Neural cell (in vitro differentiated cells): Measurements from ENCODE around the gene C1orf50. TPM values are rescaled to one million over a fixed set of nuclear protein-coding genes. Genes with fewer than 3 reads are reported as not detected.
"Not testable (repeated sequence)": the region's sequence is repeated elsewhere in the genome, so short reads cannot be mapped to it uniquely, and the experiment has no call there.

ENCODE experiments used
- H2AFZ ChIP-seq: fragments of 200-600, 300-800 bp; sonication (generic), shearing (Covaris generic); 2 replicates; pipeline ENCODE4 v1.6.0; 2014; ENCODE audit warnings: low read depth, mild to moderate bottlenecking, antibody characterized with exemption, low read length, moderate library complexity
- H3F3A ChIP-seq: fragments of 200-600 bp; shearing (Covaris generic); 2 replicates; pipeline ENCODE4 v1.6.1; 2016; ENCODE audit warnings: mild to moderate bottlenecking, moderate library complexity, mixed read lengths, antibody characterized with exemption, low read length; ENCODE audit not compliant: insufficient read depth, poor library complexity, severe bottlenecking
- H3K27ac ChIP-seq: fragments of 200-600, 300-800 bp; sonication (generic), shearing (Covaris generic); 2 replicates; pipeline ENCODE4 v1.5.1; 2014; ENCODE audit warnings: mild to moderate bottlenecking, low read length, moderate library complexity
- H3K27me3 ChIP-seq: fragments of 300-800, 200-600 bp; sonication (generic), shearing (Covaris generic); 2 replicates; pipeline ENCODE4 v1.6.0; 2014; ENCODE audit warnings: mild to moderate bottlenecking, low read depth, low read length, moderate library complexity; ENCODE audit not compliant: insufficient read depth
- H3K36me3 ChIP-seq: fragments of 300-800, 200-600 bp; sonication (generic), shearing (Covaris generic); 2 replicates; pipeline ENCODE4 v1.5.1; 2014; ENCODE audit warnings: mild to moderate bottlenecking, antibody characterized with exemption, low read length, moderate library complexity; ENCODE audit not compliant: insufficient read depth
- H3K4me2 ChIP-seq: fragments of 300-800, 200-600 bp; sonication (generic), shearing (Covaris generic); 2 replicates; pipeline ENCODE4 v1.6.0; 2014; ENCODE audit warnings: mild to moderate bottlenecking, low read length
- H3K4me3 ChIP-seq: fragments of 300-800, 200-600 bp; sonication (generic), shearing (Covaris generic); 2 replicates; pipeline ENCODE4 v1.5.1; 2014; ENCODE audit warnings: mild to moderate bottlenecking, low read length, moderate library complexity
- H3K79me2 ChIP-seq: fragments of 200-600 bp; shearing (Covaris generic); replicated peaks from 2 replicates; pipeline ENCODE4 v1.6.0; 2014; ENCODE audit warnings: mild to moderate bottlenecking, low read length, moderate library complexity; ENCODE audit not compliant: insufficient read depth
- H3K9ac ChIP-seq: fragments of 300-800, 200-600 bp; sonication (generic), shearing (Covaris generic); 2 replicates; pipeline ENCODE4 v1.6.1; 2016; ENCODE audit warnings: mild to moderate bottlenecking, low read length, mixed read lengths
- H3K9me2 ChIP-seq: fragments of 200-600 bp; shearing (Covaris generic); 2 replicates; pipeline ENCODE4 v1.6.1; 2016; ENCODE audit warnings: mild to moderate bottlenecking, low read length, mixed read lengths; ENCODE audit not compliant: insufficient read depth
- H3K9me3 ChIP-seq: fragments of 200-600, 300-800 bp; sonication (generic), shearing (Covaris generic); 2 replicates; pipeline ENCODE4 v1.6.1; 2016; ENCODE audit warnings: mild to moderate bottlenecking, mixed run types, low read length, moderate library complexity, mixed read lengths
- H4K20me1 ChIP-seq: fragments of 200-600 bp; shearing (Covaris generic); 2 replicates; pipeline ENCODE4 v1.6.1; 2016; ENCODE audit warnings: mild to moderate bottlenecking, mixed run types; ENCODE audit not compliant: insufficient read depth
- CTCF ChIP-seq: fragments of 450-650 bp; IDR thresholded peaks from 2 replicates; pipeline ENCODE4 v1.5.1; 2014; ENCODE audit warnings: antibody characterized with exemption, mild to moderate bottlenecking, moderate library complexity; ENCODE audit not compliant: poor library complexity, severe bottlenecking
- EP300 ChIP-seq: fragments of 450-650 bp; conservative IDR thresholded peaks from 2 replicates; pipeline ENCODE4 v1.6.1; 2014; ENCODE audit warnings: antibody characterized with exemption, mild to moderate bottlenecking, moderate library complexity; ENCODE audit not compliant: poor library complexity, severe bottlenecking
- EZH2 ChIP-seq: fragments of 200-600, 300-800 bp; shearing (Covaris generic), sonication (generic); IDR thresholded peaks from 2 replicates; pipeline ENCODE4 v1.6.1; 2014; ENCODE audit warnings: antibody characterized with exemption, low read length, borderline replicate concordance, mild to moderate bottlenecking; ENCODE audit not compliant: insufficient read depth, poor library complexity, severe bottlenecking
- MXI1 ChIP-seq: fragments of 450-650 bp; conservative IDR thresholded peaks from 2 replicates; pipeline ENCODE4 v1.6.1; 2014; ENCODE audit warnings: antibody characterized with exemption, mild to moderate bottlenecking; ENCODE audit not compliant: poor library complexity, severe bottlenecking
- POLR2AphosphoS5 ChIP-seq: IDR thresholded peaks from 2 replicates; pipeline ENCODE4 v1.6.1; 2012
- RAD21 ChIP-seq: fragments of 450-650 bp; conservative IDR thresholded peaks from 2 replicates; pipeline ENCODE4 v1.6.1; 2014; ENCODE audit warnings: antibody characterized with exemption, mild to moderate bottlenecking, moderate library complexity
- REST ChIP-seq: IDR thresholded peaks from 2 replicates; pipeline ENCODE4 v1.6.1; 2012; ENCODE audit warnings: borderline replicate concordance
- SMC3 ChIP-seq: fragments of 450-650 bp; conservative IDR thresholded peaks from 2 replicates; pipeline ENCODE4 v1.6.1; 2014; ENCODE audit warnings: antibody characterized with exemption, mild to moderate bottlenecking, moderate library complexity; ENCODE audit not compliant: poor library complexity
- TAF1 ChIP-seq: IDR thresholded peaks from 2 replicates; pipeline ENCODE4 v1.6.1; 2012; ENCODE audit warnings: low read depth
- polyA plus RNA-seq: library from polyadenylated mRNA; depleted of rRNA; stranded (reverse); fragments of >200 nt; gene quantifications from 2 replicates; pipeline ENCODE4 v1.2.3, GENCODE V29; 2014

Gene C1orf50
- polyA plus RNA-seq, 1 donor from 2014 or later, result 26.7 TPM

GRCh38 chr1:42806593-42806992, 39.5 kb downstream of the C1orf50 start:
- Histone ChIP-seq H3K27ac (no peak overlapping the region), H3K9ac (no peak overlapping the region), H3K27me3 (no peaks in the 10 kb centered on the region), H3K36me3 (no peaks in the 10 kb centered on the region), H3K4me3 (no peak overlapping the region), H3K4me2 (no peak overlapping the region), H3K79me2 (peaks cover 4% of the 10 kb centered on the region), H3F3A (no peaks in the 10 kb centered on the region), H2AFZ (no peak overlapping the region), H3K9me2 (no peaks in the 10 kb centered on the region), H3K9me3 (no peaks in the 10 kb centered on the region), H4K20me1 (no peaks in the 10 kb centered on the region)
- TF ChIP-seq POLR2AphosphoS5 (no peak), MXI1 (no peak), RAD21 (no peak), EP300 (no peak), TAF1 (no peak), SMC3 (no peak), CTCF (no peak), REST (no peak), EZH2 (no peak)

- Histone ChIP-seq H3K27me3 (no peaks in the 10 kb centered on the region), H3K4me3 (no peak overlapping the region), H3F3A (no peaks in the 10 kb centered on the region), H3K4me2 (no peak overlapping the region), H3K9me3 (no peaks in the 10 kb centered on the region), H3K9ac (no peak overlapping the region), H2AFZ (no peak overlapping the region), H3K27ac (no peak overlapping the region), H3K9me2 (no peaks in the 10 kb centered on the region), H3K36me3 (no peaks in the 10 kb centered on the region), H4K20me1 (no peaks in the 10 kb centered on the region), H3K79me2 (peaks cover 10% of the 10 kb centered on the region)
- TF ChIP-seq TAF1 (no peak), SMC3 (no peak), EZH2 (no peak), REST (no peak), EP300 (no peak), RAD21 (no peak)
Observed at GRCh38 chr1:42807056-42807668, 40.1 kb downstream of the C1orf50 start.

GRCh38 chr1:42814815-42815214, 47.8 kb downstream of the C1orf50 start:
- not testable (repeated sequence) for H3K9me2 ChIP-seq, H3K4me2 ChIP-seq, H3K9ac ChIP-seq, H3K36me3 ChIP-seq, H3K9me3 ChIP-seq, H4K20me1 ChIP-seq, H3K4me3 ChIP-seq, H3F3A ChIP-seq, H2AFZ ChIP-seq, H3K27ac ChIP-seq, H3K27me3 ChIP-seq
- peaks cover 39% of the 10 kb centered on the region for H3K79me2 ChIP-seq
